HPDE6-E6E7 (cell line): ENCODE data around the gene COX5B.
"Not testable (repeated sequence)": the region's sequence is repeated elsewhere in the genome, so short reads cannot be mapped to it uniquely, and the experiment has no call there.

Experiments used
- DNase-seq: peaks from one replicate; pipeline ENCODE4 v3.0.0; 2011; ENCODE audit warnings: missing footprints; ENCODE audit errors: extremely low spot score

The COX5B gene

GRCh38 chr2:97673182-97673914, 27.5 kb downstream of the COX5B start:
- no peak for DNase-seq

- DNase-seq: no peak
These were observed 28.0 kb downstream of the COX5B start for GRCh38 chr2:97673915-97674283.

GRCh38 chr2:97675430-97676113, 29.7 kb downstream of the COX5B start:
- DNase-seq: no peak

GRCh38 chr2:97676620-97677019, 30.8 kb downstream of the COX5B start:
- DNase-seq: no peak

- no peak for DNase-seq
These were observed 31.6 kb downstream of the COX5B start for GRCh38 chr2:97677480-97677879.

- DNase-seq: no peak
These were observed 32.4 kb downstream of the COX5B start for GRCh38 chr2:97678298-97678697.

- DNase-seq: not testable (repeated sequence)
These were observed 41.4 kb downstream of the COX5B start for GRCh38 chr2:97687235-97687634.

- no peak for DNase-seq
These were observed 42.4 kb downstream of the COX5B start for GRCh38 chr2:97688062-97688827.

- DNase-seq: no peak
These were observed 45.3 kb downstream of the COX5B start for GRCh38 chr2:97691166-97691565.

GRCh38 chr2:97693476-97693875, 47.6 kb downstream of the COX5B start:
- no peak for DNase-seq

- no peak for DNase-seq
These were observed 49.9 kb downstream of the COX5B start for GRCh38 chr2:97695744-97696143.

- peak; percentile 70 for DNase-seq
These were observed 51.7 kb downstream of the COX5B start for GRCh38 chr2:97697252-97698235.
